ENCODE data around the gene TSGA10IP. TPM values are rescaled to one million over a fixed set of nuclear protein-coding genes. Genes with fewer than 3 reads are reported as not detected.

TSGA10IP gene
- total RNA-seq, 2 donors from 2014 or later, result 0.97 to 5.6 TPM

DNA sequence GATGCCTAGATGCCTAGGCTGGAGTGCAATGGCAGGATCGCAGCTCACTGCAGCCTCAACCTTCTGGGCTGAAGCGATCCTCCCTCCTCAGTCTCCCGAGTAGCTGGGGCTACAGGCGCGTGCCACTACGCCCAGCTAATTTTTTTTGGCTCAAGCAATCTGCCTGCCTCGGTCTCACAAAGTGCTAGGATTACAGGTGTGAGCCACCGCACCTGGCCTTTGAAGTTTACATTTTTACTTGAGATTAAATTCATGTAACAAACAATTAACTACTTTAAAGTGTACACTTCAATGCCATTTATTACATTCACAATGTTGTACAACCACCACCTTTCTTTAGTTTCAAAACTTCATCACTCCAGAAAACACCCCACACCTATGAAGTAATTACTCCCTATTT lies 41.6 kb upstream of the TSGA10IP start:
- H3K36me3 Mint-ChIP-seq (ENCODE audit: low read depth), result no peaks in the 10 kb centered on the region
- Histone ChIP-seq H3K27ac (ENCODE audit: low read depth, low read length) (no peak overlapping the region), H3K27me3 (ENCODE audit: control insufficient read depth, insufficient read depth, low read length, poor library complexity, severe bottlenecking) (peaks cover 49% of the 10 kb centered on the region), H3K9ac (ENCODE audit: extremely low read depth, low read length, poor library complexity, severe bottlenecking) (no peak overlapping the region), H3K9me3 (ENCODE audit: control insufficient read depth, low read length) (no peaks in the 10 kb centered on the region), H3K4me3 (ENCODE audit: low read length) (no peak overlapping the region), H3K36me3 (ENCODE audit: control insufficient read depth, insufficient read depth, low read length) (no peaks in the 10 kb centered on the region), H3K4me1 (ENCODE audit: control insufficient read depth, insufficient read depth, low read length) (peaks cover 3% of the 10 kb centered on the region)
- no peak for DNase-seq
- peaks cover 8% of the 10 kb centered on the region for H3K4me1 Mint-ChIP-seq
- peaks cover 88% of the 10 kb centered on the region for H3K27me3 Mint-ChIP-seq (ENCODE audit: insufficient read depth)
- 85 to 88% methylated on average over 8 of the region's 8 CpGs for WGBS, 2 experiments (ENCODE audit: insufficient coverage in 1 of 2, insufficient read length in 1 of 2)
- TF ChIP-seq, protein P1, sequence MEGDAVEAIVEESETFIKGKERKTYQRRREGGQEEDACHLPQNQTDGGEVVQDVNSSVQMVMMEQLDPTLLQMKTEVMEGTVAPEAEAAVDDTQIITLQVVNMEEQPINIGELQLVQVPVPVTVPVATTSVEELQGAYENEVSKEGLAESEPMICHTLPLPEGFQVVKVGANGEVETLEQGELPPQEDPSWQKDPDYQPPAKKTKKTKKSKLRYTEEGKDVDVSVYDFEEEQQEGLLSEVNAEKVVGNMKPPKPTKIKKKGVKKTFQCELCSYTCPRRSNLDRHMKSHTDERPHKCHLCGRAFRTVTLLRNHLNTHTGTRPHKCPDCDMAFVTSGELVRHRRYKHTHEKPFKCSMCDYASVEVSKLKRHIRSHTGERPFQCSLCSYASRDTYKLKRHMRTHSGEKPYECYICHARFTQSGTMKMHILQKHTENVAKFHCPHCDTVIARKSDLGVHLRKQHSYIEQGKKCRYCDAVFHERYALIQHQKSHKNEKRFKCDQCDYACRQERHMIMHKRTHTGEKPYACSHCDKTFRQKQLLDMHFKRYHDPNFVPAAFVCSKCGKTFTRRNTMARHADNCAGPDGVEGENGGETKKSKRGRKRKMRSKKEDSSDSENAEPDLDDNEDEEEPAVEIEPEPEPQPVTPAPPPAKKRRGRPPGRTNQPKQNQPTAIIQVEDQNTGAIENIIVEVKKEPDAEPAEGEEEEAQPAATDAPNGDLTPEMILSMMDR (conservative IDR thresholded peaks at IDR 0.05), result no peak
- H3K27ac Mint-ChIP-seq, result no peak overlapping the region
- H3K9me3 Mint-ChIP-seq, result no peaks in the 10 kb centered on the region
- H3K4me3 Mint-ChIP-seq, result no peak overlapping the region

DNA sequence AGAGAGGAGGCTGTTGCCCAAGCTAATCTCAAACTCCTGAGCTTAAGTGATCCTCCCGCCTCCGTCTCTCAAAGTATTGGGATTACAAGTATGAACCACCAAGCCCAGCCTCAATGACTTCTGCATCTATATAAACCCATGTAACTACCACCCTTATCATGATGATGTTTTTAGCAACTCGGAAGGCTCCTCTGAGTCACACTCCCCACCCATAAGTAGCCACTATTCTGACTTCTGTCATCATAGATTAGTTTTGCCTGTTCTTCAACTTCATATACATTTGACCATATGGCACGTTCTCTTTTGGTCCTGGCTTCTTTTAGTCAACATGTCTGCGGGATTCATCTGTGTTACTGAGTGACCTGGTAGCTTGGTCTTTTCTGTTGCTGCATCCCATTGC lies 38.7 kb upstream of the TSGA10IP start:
- Histone ChIP-seq H3K27ac (ENCODE audit: low read depth, low read length) (no peak overlapping the region), H3K9me3 (ENCODE audit: control insufficient read depth, low read length) (no peaks in the 10 kb centered on the region), H3K27me3 (ENCODE audit: control insufficient read depth, insufficient read depth, low read length, poor library complexity, severe bottlenecking) (peaks cover 31% of the 10 kb centered on the region), H3K4me1 (ENCODE audit: control insufficient read depth, insufficient read depth, low read length) (peaks cover 3% of the 10 kb centered on the region), H3K9ac (ENCODE audit: extremely low read depth, low read length, poor library complexity, severe bottlenecking) (no peak overlapping the region), H3K4me3 (ENCODE audit: low read length) (no peak overlapping the region), H3K36me3 (ENCODE audit: control insufficient read depth, insufficient read depth, low read length) (no peaks in the 10 kb centered on the region)
- no peaks in the 10 kb centered on the region for H3K36me3 Mint-ChIP-seq (ENCODE audit: low read depth)
- no peaks in the 10 kb centered on the region for H3K9me3 Mint-ChIP-seq
- no peak overlapping the region for H3K4me3 Mint-ChIP-seq
- DNase-seq, result no peak
- peaks cover 9% of the 10 kb centered on the region for H3K4me1 Mint-ChIP-seq
- no peak overlapping the region for H3K27ac Mint-ChIP-seq
- TF ChIP-seq, protein P1 (conservative IDR thresholded peaks at IDR 0.05), result no peak
- 91 to 93% methylated on average over 5 of the region's 5 CpGs for WGBS, 2 experiments (ENCODE audit: insufficient coverage in 1 of 2, insufficient read length in 1 of 2)
- H3K27me3 Mint-ChIP-seq (ENCODE audit: insufficient read depth), result peaks cover 84% of the 10 kb centered on the region

DNA sequence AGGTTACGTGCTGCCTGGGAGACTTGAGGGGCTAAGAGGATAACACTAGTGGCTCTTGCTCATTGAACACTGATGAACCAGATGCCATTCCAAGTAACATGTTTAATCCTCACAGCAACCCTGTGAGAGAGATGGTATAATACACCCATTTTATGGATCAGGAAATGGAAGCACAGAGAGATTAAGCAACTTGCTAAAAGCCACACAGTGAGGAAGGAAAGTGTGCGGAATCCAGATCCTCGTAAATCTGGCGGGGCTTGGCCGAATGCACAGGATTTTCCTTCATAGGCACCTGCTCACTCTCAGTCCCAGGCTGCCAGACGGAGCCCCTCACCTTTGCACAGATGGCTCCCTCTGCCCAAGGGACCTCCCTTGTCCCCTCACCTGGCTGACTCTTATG lies 37.4 kb upstream of the TSGA10IP start:
- Histone ChIP-seq H3K27me3 (ENCODE audit: control insufficient read depth, insufficient read depth, low read length, poor library complexity, severe bottlenecking) (peaks cover 18% of the 10 kb centered on the region), H3K36me3 (ENCODE audit: control insufficient read depth, insufficient read depth, low read length) (no peaks in the 10 kb centered on the region), H3K9me3 (ENCODE audit: control insufficient read depth, low read length) (no peaks in the 10 kb centered on the region), H3K27ac (ENCODE audit: low read depth, low read length) (no peak overlapping the region), H3K4me1 (ENCODE audit: control insufficient read depth, insufficient read depth, low read length) (peaks cover 2% of the 10 kb centered on the region), H3K9ac (ENCODE audit: extremely low read depth, low read length, poor library complexity, severe bottlenecking) (no peak overlapping the region), H3K4me3 (ENCODE audit: low read length) (no peak overlapping the region)
- TF ChIP-seq, protein P1 (conservative IDR thresholded peaks at IDR 0.05), result no peak
- Mint-ChIP-seq H3K4me3 (no peak overlapping the region), H3K27ac (no peak overlapping the region), H3K27me3 (ENCODE audit: insufficient read depth) (peaks cover 72% of the 10 kb centered on the region), H3K4me1 (peaks cover 11% of the 10 kb centered on the region), H3K9me3 (no peaks in the 10 kb centered on the region), H3K36me3 (ENCODE audit: low read depth) (no peaks in the 10 kb centered on the region)
- WGBS, 2 experiments (ENCODE audit: insufficient coverage in 1 of 2, insufficient read length in 1 of 2), result 91 to 94% methylated on average over 6 of the region's 6 CpGs
- no peak for DNase-seq
